Naive thymus-derived CD4-positive, alpha-beta T cell (primary cell): ENCODE measurements around the gene HOXA1. TPM values are rescaled to one million over a fixed set of nuclear protein-coding genes. Genes with fewer than 3 reads are reported as not detected.

Source experiments
- ATAC-seq: fragments of 150-1000 bp; cut with Tn5 transposase; 2 replicates; pipeline ENCODE4 v1.10.0; 2021; ENCODE audit warnings: mild to moderate bottlenecking, moderate library complexity
- CTCF ChIA-PET: fragments of 350-600 bp; sonication (Branson Sonifier 250); formaldehyde crosslinking; loops from one replicate; lab custom pipeline; 2021; ENCODE audit warnings: antibody characterized with exemption; lab: Charles Lee
- POLR2A ChIA-PET: fragments of 350-600 bp; sonication (Branson Sonifier 250); formaldehyde crosslinking; loops from one replicate; lab custom pipeline; 2021; ENCODE audit warnings: antibody characterized with exemption, inconsistent platforms; lab: Charles Lee
- DNase-seq, 9 donors: peaks; one replicate each; pipeline versions ENCODE4 v3.0.0 to v3.0.0-alpha.2; 2020 to 2022; ENCODE audit warnings: mixed read lengths in 1 of 9
- H3K27ac ChIP-seq: one replicate; pipeline ENCODE4 v1.7.0; 2013; ENCODE audit warnings: mild to moderate bottlenecking, low read depth, low read length, moderate library complexity
- H3K27me3 ChIP-seq, 2 donors: one replicate each; pipeline ENCODE4 v1.7.0; 2013; ENCODE audit warnings: low read length in 2 of 2, mild to moderate bottlenecking in 2 of 2, moderate library complexity in 2 of 2; ENCODE audit not compliant: control insufficient read depth in 2 of 2, insufficient read depth in 2 of 2
- H3K36me3 ChIP-seq, 3 experiments: 1 replicate in 2 of 3; 2 replicates in 1 of 3; pipeline ENCODE4 v1.7.0; 2013; ENCODE audit warnings: low read length in 3 of 3, mild to moderate bottlenecking in 3 of 3, moderate library complexity in 1 of 3; ENCODE audit not compliant: insufficient read depth in 3 of 3, control insufficient read depth in 2 of 3
- H3K4me1 ChIP-seq, 2 donors: one replicate each; pipeline ENCODE4 v1.7.0; 2013; ENCODE audit warnings: low read length in 2 of 2, mild to moderate bottlenecking in 2 of 2, moderate library complexity in 1 of 2; ENCODE audit not compliant: control insufficient read depth in 2 of 2, insufficient read depth in 2 of 2
- H3K4me3 ChIP-seq: 2 replicates; pipeline ENCODE4 v1.7.0; 2013; ENCODE audit warnings: mild to moderate bottlenecking, low read length
- H3K9me3 ChIP-seq, 3 experiments: 1 replicate in 2 of 3; 2 replicates in 1 of 3; pipeline ENCODE4 v1.7.0; 2013; ENCODE audit warnings: low read length in 3 of 3; ENCODE audit not compliant: control insufficient read depth in 2 of 3
- H3K27ac Mint-ChIP-seq, 9 donors: one replicate each; pipeline ENCODE4 v1.8.0; 2020 to 2022; ENCODE audit warnings: mixed read lengths in 9 of 9, mild to moderate bottlenecking in 8 of 9, moderate library complexity in 5 of 9, inconsistent platforms in 2 of 9
- H3K27me3 Mint-ChIP-seq, 5 donors: one replicate each; pipeline ENCODE4 v1.8.0; 2021 to 2022; ENCODE audit warnings: mixed read lengths in 5 of 5, mild to moderate bottlenecking in 1 of 5
- H3K36me3 Mint-ChIP-seq, 5 donors: one replicate each; pipeline ENCODE4 v1.8.0; 2020 to 2022; ENCODE audit warnings: mixed read lengths in 5 of 5, mild to moderate bottlenecking in 3 of 5, inconsistent platforms in 1 of 5
- H3K4me1 Mint-ChIP-seq, 7 donors: one replicate each; pipeline ENCODE4 v1.8.0; 2020 to 2022; ENCODE audit warnings: mixed read lengths in 7 of 7, mild to moderate bottlenecking in 3 of 7, inconsistent platforms in 1 of 7
- H3K4me3 Mint-ChIP-seq, 10 donors: one replicate each; pipeline ENCODE4 v1.8.0; 2020 to 2022; ENCODE audit warnings: mild to moderate bottlenecking in 10 of 10, mixed read lengths in 10 of 10, moderate library complexity in 6 of 10, inconsistent platforms in 2 of 10
- H3K9me3 Mint-ChIP-seq, 11 donors: one replicate each; pipeline ENCODE4 v1.8.0; 2020 to 2022; ENCODE audit warnings: mixed read lengths in 11 of 11, mild to moderate bottlenecking in 4 of 11, inconsistent platforms in 1 of 11, moderate library complexity in 1 of 11
- intact Hi-C, 2 donors: fragments of 100-400 bp; cut with micrococcal nuclease; formaldehyde crosslinking; loops; one replicate each; pipeline ENCODE4 v1.15.1; 2023
- polyA plus RNA-seq, 2 donors: library from polyadenylated mRNA; unstranded; fragments of 300-500 nt; fragmentation: Illumina TruSeq; gene quantifications; one replicate each; pipeline ENCODE4 v1.2.3, GENCODE V29; 2021
- total RNA-seq, 6 experiments: library from RNA in 5 of 6; stranded (reverse) in 5 of 6; gene quantifications; 1 replicate in 5 of 6; 2 replicates in 1 of 6; pipeline ENCODE4 v1.2.3 and lab custom pipeline; 2021 to 2026

HOXA1 gene
- total and polyA plus RNA-seq, 7 experiments from 2014 or later = 0.09 to 1.1 (median 0.25) TPM; not detected in 1

GRCh38 chr7:27111751-27112277 lies 16.0 kb upstream of the HOXA1 start:
- H3K4me1 Mint-ChIP-seq = no peaks in the 10 kb centered on the region
- ATAC-seq (no peak), DNase-seq (no peak)
- Histone ChIP-seq H3K4me1 (no peaks in the 10 kb centered on the region), H3K36me3 (no peaks in the 10 kb centered on the region), H3K27ac (no peak overlapping the region), H3K9me3 (no peaks in the 10 kb centered on the region), H3K27me3 (no peaks in the 10 kb centered on the region), H3K4me3 (no peak overlapping the region)
- peaks cover 4 to 14% (median 6%) of the 10 kb centered on the region in 5 donors for H3K27me3 Mint-ChIP-seq
- H3K9me3 Mint-ChIP-seq = peaks cover 0 to 4% (median 0%) of the 10 kb centered on the region in 11 donors
- H3K36me3 Mint-ChIP-seq = peaks cover 0 to 3% (median 0%) of the 10 kb centered on the region in 5 donors
- no peak overlapping the region for H3K4me3 Mint-ChIP-seq
- intact Hi-C loops = no loop called here
- ChIA-PET CTCF (no interaction called here), POLR2A (no interaction called here)
- H3K27ac Mint-ChIP-seq = no peak overlapping the region

DNA sequence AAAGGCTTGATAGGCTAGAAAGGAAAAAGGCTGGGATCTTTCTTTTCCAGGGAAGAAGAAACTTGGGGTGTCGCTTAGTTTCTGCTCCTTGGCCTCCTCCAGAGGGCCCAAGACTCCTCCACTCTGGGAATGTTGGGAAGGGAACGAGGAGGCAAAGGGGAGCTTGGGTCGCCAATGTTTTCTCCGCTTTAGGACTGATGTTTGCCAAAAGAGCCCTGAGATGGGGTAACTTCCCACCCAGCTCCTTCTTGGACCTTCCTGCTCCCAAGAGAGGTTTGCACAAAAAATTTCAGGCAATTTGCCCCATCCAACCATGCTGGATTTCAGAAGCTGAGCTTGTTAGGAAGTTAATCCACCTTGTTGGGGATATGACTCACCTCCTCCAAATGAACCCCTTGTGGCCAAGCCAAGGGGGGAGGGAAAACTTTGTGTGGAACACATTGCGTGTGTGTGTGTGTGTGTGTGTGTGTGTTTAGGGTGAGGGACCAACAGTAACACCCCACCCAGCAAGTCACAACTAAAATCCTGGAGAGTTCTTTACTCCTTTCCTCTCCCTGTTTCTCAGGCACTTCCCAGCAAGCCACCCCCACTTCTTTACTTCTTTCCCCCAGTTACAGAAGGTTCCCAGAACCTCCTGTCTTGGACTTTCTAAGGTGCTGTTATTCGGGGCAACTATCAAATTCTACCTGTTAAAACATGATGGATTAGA lies 15.4 kb upstream of the HOXA1 start:
- Mint-ChIP-seq H3K4me3 (no peak overlapping the region), H3K4me1 (no peaks in the 10 kb centered on the region), H3K36me3 (peaks cover 0 to 3% (median 0%) of the 10 kb centered on the region in 5 donors), H3K27me3 (peaks cover 5 to 15% (median 7%) of the 10 kb centered on the region in 5 donors), H3K27ac (no peak overlapping the region), H3K9me3 (peaks cover 0 to 4% (median 0%) of the 10 kb centered on the region in 11 donors)
- intact Hi-C loops = no loop called here
- ChIA-PET POLR2A (no interaction called here), CTCF (no interaction called here)
- H3K36me3 ChIP-seq = no peaks in the 10 kb centered on the region
- H3K4me1 ChIP-seq = no peaks in the 10 kb centered on the region
- H3K9me3 ChIP-seq = no peaks in the 10 kb centered on the region
- H3K27ac ChIP-seq = no peak overlapping the region
- H3K27me3 ChIP-seq = no peaks in the 10 kb centered on the region
- ATAC-seq = no peak
- DNase-seq = no peak
- H3K4me3 ChIP-seq = no peak overlapping the region

DNA sequence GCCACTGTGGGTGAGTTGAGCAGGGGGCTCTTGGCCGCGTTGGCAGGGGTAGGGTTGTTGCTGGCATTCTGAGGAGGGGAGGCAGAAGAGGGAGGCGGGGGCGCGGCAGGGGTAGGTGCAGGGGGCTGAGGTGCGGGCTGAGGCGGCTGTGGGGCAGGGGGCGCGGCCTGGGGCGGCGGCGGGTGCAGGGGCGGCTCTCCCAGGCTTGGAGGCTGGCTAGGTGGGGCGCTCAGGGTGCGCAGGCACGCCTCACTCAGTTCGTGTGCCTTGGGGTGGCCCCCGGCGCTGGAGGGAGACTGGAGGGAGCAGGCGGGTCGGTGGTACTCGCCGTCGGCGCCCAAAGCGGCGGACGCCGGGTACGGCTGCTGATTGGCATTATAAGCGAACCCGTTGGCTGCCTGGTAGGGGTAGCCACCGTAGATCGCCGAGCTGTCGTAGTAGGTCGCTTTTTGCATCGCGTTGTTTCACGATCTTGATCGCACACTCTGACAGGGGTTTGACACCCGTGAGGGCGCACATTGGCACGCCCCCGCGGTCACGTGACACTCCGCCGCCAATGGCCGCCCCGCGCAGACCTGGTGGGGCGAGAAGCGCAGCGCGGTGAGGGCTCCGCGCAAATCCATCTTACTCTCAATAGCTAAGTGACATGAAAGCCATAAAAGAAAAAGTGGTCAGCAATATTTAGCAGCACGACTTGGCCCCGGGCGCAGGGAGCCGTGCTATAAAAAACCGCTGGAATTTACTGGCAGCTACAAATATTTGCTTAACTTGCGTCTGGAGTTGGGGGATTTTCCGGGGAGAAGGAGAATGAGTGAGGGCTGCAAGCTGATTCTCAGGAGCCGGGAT lies 14.6 kb upstream of the HOXA1 start:
- peaks cover 0 to 4% (median 0%) of the 10 kb centered on the region in 11 donors for H3K9me3 Mint-ChIP-seq
- no peak overlapping the region for H3K4me3 ChIP-seq
- no peak overlapping the region for H3K4me3 Mint-ChIP-seq
- H3K27me3 ChIP-seq = no peaks in the 10 kb centered on the region
- H3K4me1 Mint-ChIP-seq = no peaks in the 10 kb centered on the region
- no peaks in the 10 kb centered on the region for H3K9me3 ChIP-seq
- ChIA-PET CTCF (no interaction called here), POLR2A (no interaction called here)
- no peak overlapping the region for H3K27ac ChIP-seq
- H3K36me3 Mint-ChIP-seq = peaks cover 0 to 3% (median 0%) of the 10 kb centered on the region in 5 donors
- no peaks in the 10 kb centered on the region for H3K36me3 ChIP-seq
- H3K4me1 ChIP-seq = no peaks in the 10 kb centered on the region
- intact Hi-C loops = no loop called here
- ATAC-seq (no peak), DNase-seq (no peak)
- no peak overlapping the region for H3K27ac Mint-ChIP-seq
- H3K27me3 Mint-ChIP-seq = peaks cover 9 to 22% (median 13%) of the 10 kb centered on the region in 5 donors

DNA sequence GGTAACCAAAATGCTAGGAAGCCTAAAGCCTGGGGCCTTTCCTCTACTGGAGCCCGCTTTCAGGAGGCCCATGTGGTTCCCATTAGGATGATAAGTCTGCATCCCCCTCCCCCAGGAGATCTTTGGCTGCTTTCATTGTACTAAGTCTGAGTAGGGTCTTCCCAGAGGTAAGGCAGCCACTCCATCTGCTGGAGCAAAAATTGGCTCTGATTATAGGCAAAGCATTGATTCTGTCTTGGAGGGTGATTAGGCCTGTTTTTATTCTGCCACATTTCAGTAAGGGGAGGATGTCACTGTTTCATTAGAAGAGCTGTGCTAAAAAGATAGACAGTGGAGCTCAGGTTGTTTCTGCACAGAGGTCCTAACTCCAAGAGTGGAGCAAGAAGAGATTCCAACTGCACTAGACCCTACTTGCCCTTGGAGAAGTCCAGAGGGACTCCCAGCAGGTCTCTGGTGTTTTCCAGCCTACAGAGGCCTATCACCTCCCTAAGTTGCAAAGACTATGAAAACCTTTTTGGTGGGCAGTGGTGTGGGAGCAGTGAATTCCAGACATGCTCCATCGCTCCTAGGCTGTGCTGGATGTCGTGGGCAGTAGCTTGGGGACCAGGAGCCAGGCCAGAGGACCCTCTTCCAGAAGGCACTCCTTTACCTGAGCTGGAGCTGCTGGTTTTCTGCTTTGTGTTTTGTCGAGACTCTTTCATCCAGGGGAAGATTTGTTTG lies 13.8 kb upstream of the HOXA1 start:
- Histone ChIP-seq H3K27ac (no peak overlapping the region), H3K27me3 (no peaks in the 10 kb centered on the region), H3K4me1 (no peaks in the 10 kb centered on the region), H3K36me3 (no peaks in the 10 kb centered on the region), H3K9me3 (no peaks in the 10 kb centered on the region), H3K4me3 (no peak overlapping the region)
- ChIA-PET POLR2A (no interaction called here), CTCF (no interaction called here)
- Mint-ChIP-seq H3K36me3 (peaks cover 0 to 3% (median 0%) of the 10 kb centered on the region in 5 donors), H3K27me3 (peaks cover 15 to 28% (median 20%) of the 10 kb centered on the region in 5 donors), H3K4me1 (no peaks in the 10 kb centered on the region), H3K4me3 (no peak overlapping the region), H3K9me3 (peaks cover 0 to 4% (median 0%) of the 10 kb centered on the region in 11 donors), H3K27ac (no peak overlapping the region)
- ATAC-seq = no peak
- no peak for DNase-seq
- intact Hi-C loops = no loop called here

- H3K36me3 Mint-ChIP-seq = peaks cover 0 to 3% (median 0%) of the 10 kb centered on the region in 5 donors
- ChIA-PET POLR2A (no interaction called here), CTCF (no interaction called here)
- Histone ChIP-seq H3K27me3 (peaks cover 0 to 2% of the 10 kb centered on the region in 2 donors), H3K36me3 (no peaks in the 10 kb centered on the region), H3K27ac (no peak overlapping the region), H3K4me3 (no peak overlapping the region), H3K9me3 (no peaks in the 10 kb centered on the region), H3K4me1 (no peaks in the 10 kb centered on the region)
- H3K27ac Mint-ChIP-seq = no peak overlapping the region
- intact Hi-C loops = no loop called here
- H3K27me3 Mint-ChIP-seq = peaks cover 26 to 33% (median 31%) of the 10 kb centered on the region in 5 donors
- DNase-seq (no peak), ATAC-seq (no peak)
- H3K9me3 Mint-ChIP-seq = peaks cover 0 to 4% (median 0%) of the 10 kb centered on the region in 11 donors
- H3K4me1 Mint-ChIP-seq = peaks cover 0 to 6% (median 3%) of the 10 kb centered on the region in 7 donors
- H3K4me3 Mint-ChIP-seq = no peak overlapping the region
Observed at GRCh38 chr7:27108390-27109127, 12.8 kb upstream of the HOXA1 start.
